HG02759 (cell line): ENCODE measurements around the gene GMCL2.
"Not testable (repeated sequence)": the region's sequence is repeated elsewhere in the genome, so short reads cannot be mapped to it uniquely, and the experiment has no call there.

Experiments
- ATAC-seq: cut with Tn5 transposase; IDR thresholded peaks from one replicate; pipeline ENCODE4 v1.9.1; 2021; ENCODE audit warnings: mild to moderate bottlenecking, moderate library complexity; ENCODE audit not compliant: unreplicated experiment

Gene GMCL2

GRCh38 chr5:178187014-178187413, at the start of gene GMCL2:
Gene GMCL2, minus strand, starts transcription at chr5:178187371. Its CDS starts 72 bp downstream, at chr5:178187299.
- ATAC-seq: no peak

GRCh38 chr5:178236679-178237078, 49.5 kb upstream of the GMCL2 start:
- ATAC-seq: no peak

- no peak for ATAC-seq
These were observed 49.0 kb upstream of the GMCL2 start for GRCh38 chr5:178236126-178236525.

- ATAC-seq: no peak
These were observed 48.4 kb upstream of the GMCL2 start for GRCh38 chr5:178235588-178235974.

- no peak for ATAC-seq
These were observed 47.8 kb upstream of the GMCL2 start for GRCh38 chr5:178234750-178235587.

- no peak for ATAC-seq
These were observed 47.1 kb upstream of the GMCL2 start for GRCh38 chr5:178234121-178234749.

GRCh38 chr5:178232920-178233429, 45.8 kb upstream of the GMCL2 start:
- ATAC-seq: no peak

GRCh38 chr5:178232124-178232919, 45.2 kb upstream of the GMCL2 start, which contains the start of gene PHYKPL:
Gene PHYKPL, minus strand, starts transcription at chr5:178232802. Its CDS starts 252 bp downstream, at chr5:178232550.
- peak; percentile 77 for ATAC-seq

GRCh38 chr5:178231539-178232123, 44.5 kb upstream of the GMCL2 start:
- ATAC-seq: no peak

GRCh38 chr5:178230879-178231538, 43.8 kb upstream of the GMCL2 start:
- no peak for ATAC-seq

- ATAC-seq: no peak
These were observed 42.7 kb upstream of the GMCL2 start for GRCh38 chr5:178229861-178230260.

GRCh38 chr5:178229111-178229510, 41.9 kb upstream of the GMCL2 start:
- not testable (repeated sequence) for ATAC-seq

- no peak for ATAC-seq
These were observed 41.4 kb upstream of the GMCL2 start for GRCh38 chr5:178228609-178229008.

GRCh38 chr5:178227929-178228328, 40.8 kb upstream of the GMCL2 start:
- no peak for ATAC-seq

GRCh38 chr5:178227138-178227659, 40.0 kb upstream of the GMCL2 start:
- ATAC-seq: no peak

GRCh38 chr5:178225174-178225573, 38.0 kb upstream of the GMCL2 start:
- ATAC-seq: no peak

GRCh38 chr5:178224403-178224802, 37.2 kb upstream of the GMCL2 start:
- no peak for ATAC-seq

- ATAC-seq: no peak
These were observed 36.7 kb upstream of the GMCL2 start for GRCh38 chr5:178223828-178224335.

- ATAC-seq: no peak
These were observed 36.1 kb upstream of the GMCL2 start for GRCh38 chr5:178223196-178223773.
